ENCODE measurements around the gene IARS1.
A peak's percentile ranks its signal among the peaks of the same experiment; 100 is the strongest.

The IARS1 gene

GRCh38 chr9:92324431-92324830 is 30.9 kb upstream of the IARS1 start:
- Mint-ChIP-seq H3K9me3 (no peaks in the 10 kb centered on the region), H3K27me3 (ENCODE audit: low read depth) (no peaks in the 10 kb centered on the region), H3K27ac (peak overlapping the region; percentile 97 to 98 (median 97)), H3K36me3 (ENCODE audit: low read depth) (peaks cover 10% of the 10 kb centered on the region), H3K4me3 (peak overlapping the region; percentile 93 to 98 (median 95)), H3K4me1 (peaks cover 30% of the 10 kb centered on the region)
- TF ChIP-seq, protein P1, sequence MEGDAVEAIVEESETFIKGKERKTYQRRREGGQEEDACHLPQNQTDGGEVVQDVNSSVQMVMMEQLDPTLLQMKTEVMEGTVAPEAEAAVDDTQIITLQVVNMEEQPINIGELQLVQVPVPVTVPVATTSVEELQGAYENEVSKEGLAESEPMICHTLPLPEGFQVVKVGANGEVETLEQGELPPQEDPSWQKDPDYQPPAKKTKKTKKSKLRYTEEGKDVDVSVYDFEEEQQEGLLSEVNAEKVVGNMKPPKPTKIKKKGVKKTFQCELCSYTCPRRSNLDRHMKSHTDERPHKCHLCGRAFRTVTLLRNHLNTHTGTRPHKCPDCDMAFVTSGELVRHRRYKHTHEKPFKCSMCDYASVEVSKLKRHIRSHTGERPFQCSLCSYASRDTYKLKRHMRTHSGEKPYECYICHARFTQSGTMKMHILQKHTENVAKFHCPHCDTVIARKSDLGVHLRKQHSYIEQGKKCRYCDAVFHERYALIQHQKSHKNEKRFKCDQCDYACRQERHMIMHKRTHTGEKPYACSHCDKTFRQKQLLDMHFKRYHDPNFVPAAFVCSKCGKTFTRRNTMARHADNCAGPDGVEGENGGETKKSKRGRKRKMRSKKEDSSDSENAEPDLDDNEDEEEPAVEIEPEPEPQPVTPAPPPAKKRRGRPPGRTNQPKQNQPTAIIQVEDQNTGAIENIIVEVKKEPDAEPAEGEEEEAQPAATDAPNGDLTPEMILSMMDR (IDR thresholded peaks at IDR 0.05; ENCODE audit: unreplicated experiment in 3 of 3), result no peak

GRCh38 chr9:92315456-92315855 is 22.0 kb upstream of the IARS1 start:
- Mint-ChIP-seq H3K4me1 (peaks cover 11% of the 10 kb centered on the region), H3K27ac (no peak overlapping the region), H3K27me3 (ENCODE audit: low read depth) (no peaks in the 10 kb centered on the region), H3K4me3 (no peak overlapping the region), H3K9me3 (no peaks in the 10 kb centered on the region), H3K36me3 (ENCODE audit: low read depth) (peaks cover 66% of the 10 kb centered on the region)
- TF ChIP-seq, protein P1 (IDR thresholded peaks at IDR 0.05; ENCODE audit: unreplicated experiment in 3 of 3), result no peak

GRCh38 chr9:92313624-92314012 is 20.1 kb upstream of the IARS1 start:
- Mint-ChIP-seq H3K27ac (peak overlapping the region in 1 of 3 experiments; percentile 50), H3K4me1 (peaks cover 11% of the 10 kb centered on the region), H3K36me3 (ENCODE audit: low read depth) (peaks cover 73% of the 10 kb centered on the region), H3K9me3 (no peaks in the 10 kb centered on the region), H3K4me3 (no peak overlapping the region), H3K27me3 (ENCODE audit: low read depth) (no peaks in the 10 kb centered on the region)
- TF ChIP-seq, protein P1 (IDR thresholded peaks at IDR 0.05; ENCODE audit: unreplicated experiment in 3 of 3), result no peak

- peaks cover 73% of the 10 kb centered on the region for H3K36me3 Mint-ChIP-seq (ENCODE audit: low read depth)
Measured at GRCh38 chr9:92312887-92313623, 19.6 kb upstream of the IARS1 start.

GRCh38 chr9:92310562-92310961 is 17.1 kb upstream of the IARS1 start:
- H3K27ac Mint-ChIP-seq, result no peak overlapping the region
- TF ChIP-seq, protein P1 (IDR thresholded peaks at IDR 0.05; ENCODE audit: unreplicated experiment in 3 of 3), result no peak

More at GRCh38 chr9:92312887-92313623, 19.6 kb upstream of the IARS1 start:
- Mint-ChIP-seq H3K27me3 (ENCODE audit: low read depth) (no peaks in the 10 kb centered on the region), H3K4me3 (no peak overlapping the region), H3K27ac (peak overlapping the region in 1 of 3 experiments; percentile 50), H3K9me3 (no peaks in the 10 kb centered on the region), H3K4me1 (peaks cover 11% of the 10 kb centered on the region)
- TF ChIP-seq, protein P1 (IDR thresholded peaks at IDR 0.05; ENCODE audit: unreplicated experiment in 3 of 3), result no peak

DNA sequence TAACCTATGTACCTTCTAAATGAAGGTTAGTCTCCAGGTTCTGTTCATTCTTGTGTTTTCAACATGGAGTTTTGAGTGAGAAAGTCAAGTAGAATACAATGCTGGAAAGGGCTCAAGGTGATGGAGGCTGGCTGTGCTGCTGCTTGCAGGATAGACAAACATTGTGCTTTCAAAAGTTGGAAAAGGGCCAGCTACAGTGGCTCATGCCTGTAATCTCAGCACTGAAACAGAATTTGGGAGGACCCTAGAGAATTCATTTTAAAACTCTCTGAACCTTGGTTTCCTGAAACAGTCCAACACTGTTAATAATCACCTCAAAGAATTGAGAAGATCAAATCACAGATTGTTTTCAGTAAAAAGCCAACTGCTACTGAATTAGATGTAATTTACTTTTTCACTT is 15.4 kb upstream of the IARS1 start:
- Mint-ChIP-seq H3K27ac (no peak overlapping the region), H3K9me3 (no peaks in the 10 kb centered on the region), H3K27me3 (ENCODE audit: low read depth) (no peaks in the 10 kb centered on the region), H3K4me3 (no peak overlapping the region), H3K4me1 (peaks cover 11% of the 10 kb centered on the region), H3K36me3 (ENCODE audit: low read depth) (peaks cover 65% of the 10 kb centered on the region)
- TF ChIP-seq, protein P1 (IDR thresholded peaks at IDR 0.05; ENCODE audit: unreplicated experiment in 3 of 3), result no peak

More at GRCh38 chr9:92310562-92310961, 17.1 kb upstream of the IARS1 start:
- no peaks in the 10 kb centered on the region for H3K9me3 Mint-ChIP-seq
- peaks cover 68% of the 10 kb centered on the region for H3K36me3 Mint-ChIP-seq (ENCODE audit: low read depth)
- H3K27me3 Mint-ChIP-seq (ENCODE audit: low read depth), result no peaks in the 10 kb centered on the region
- H3K4me3 Mint-ChIP-seq, result no peak overlapping the region
- H3K4me1 Mint-ChIP-seq, result peaks cover 11% of the 10 kb centered on the region
